Activated B cell treated with CpG ODN at 0.5 μM for 24 hours (primary cell): Measurements from ENCODE around the gene SERGEF. TPM values are rescaled to one million over a fixed set of nuclear protein-coding genes. Genes with fewer than 3 reads are reported as not detected.

Experiments
- ATAC-seq: fragments of 200-7000 bp; cut with Tn5 transposase; one replicate; pipeline ENCODE4 v1.10.0; 2021; ENCODE audit warnings: low read depth, mild to moderate bottlenecking, moderate library complexity
- CTCF ChIA-PET: fragments of 350-600 bp; sonication (Branson Sonifier 250); formaldehyde crosslinking; loops from one replicate; lab custom pipeline; 2021; ENCODE audit warnings: antibody characterized with exemption; lab: Charles Lee
- POLR2A ChIA-PET: fragments of 350-600 bp; sonication (Branson Sonifier 250); formaldehyde crosslinking; loops from one replicate; lab custom pipeline; 2021; ENCODE audit warnings: antibody characterized with exemption; lab: Charles Lee
- DNase-seq: peaks from one replicate; pipeline ENCODE4 v3.0.0; 2022
- H3K27ac Mint-ChIP-seq: one replicate; pipeline ENCODE4 v1.8.0; 2020; ENCODE audit warnings: mixed read lengths
- H3K27me3 Mint-ChIP-seq: one replicate; pipeline ENCODE4 v1.8.0; 2021; ENCODE audit warnings: mixed read lengths
- H3K36me3 Mint-ChIP-seq: one replicate; pipeline ENCODE4 v1.8.0; 2021; ENCODE audit warnings: low read depth, mixed read lengths
- H3K4me1 Mint-ChIP-seq: one replicate; pipeline ENCODE4 v1.8.0; 2021; ENCODE audit warnings: mixed read lengths
- H3K4me3 Mint-ChIP-seq: one replicate; pipeline ENCODE4 v1.8.0; 2020; ENCODE audit warnings: mild to moderate bottlenecking, mixed read lengths
- H3K9me3 Mint-ChIP-seq: one replicate; pipeline ENCODE4 v1.8.0; 2020; ENCODE audit warnings: mixed read lengths
- intact Hi-C: fragments of 100-400 bp; cut with micrococcal nuclease; formaldehyde crosslinking; loops from one replicate; pipeline ENCODE4 v1.15.1; 2024
- total RNA-seq: library from RNA; stranded (reverse); gene quantifications from 2 replicates; pipeline ENCODE4 v1.2.3, GENCODE V29; 2022
- TF ChIP-seq, protein P1 (sequence below): fragments of 200-600 bp; IDR thresholded peaks from one replicate; pipeline ENCODE4 v1.8.0; 2022; ENCODE audit warnings: antibody characterized with exemption, mild to moderate bottlenecking

SERGEF gene
- total RNA-seq, 1 donor from 2014 or later = 38.4 TPM

DNA sequence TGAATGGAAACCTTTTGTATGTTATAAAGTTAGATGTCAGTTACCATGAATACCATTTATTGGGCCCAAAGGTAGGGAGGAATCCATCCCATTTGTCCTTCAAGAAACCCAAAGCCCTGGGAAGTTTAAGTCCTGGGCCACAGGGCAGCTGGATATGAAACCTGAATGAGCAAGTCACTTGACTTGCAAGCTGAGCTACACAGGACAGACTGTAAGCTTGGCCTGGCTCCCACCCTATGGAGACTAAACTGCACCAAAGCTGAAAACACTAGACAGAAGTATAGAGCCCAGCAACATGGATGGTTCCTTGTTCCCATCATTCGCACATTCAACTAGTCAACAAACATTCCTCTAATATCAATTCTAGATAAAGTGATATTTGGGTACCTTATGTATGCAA, 207.0 kb downstream of the SERGEF start:
- CTCF ChIA-PET = no interaction called here
- Mint-ChIP-seq H3K27ac (no peak overlapping the region), H3K4me3 (no peak overlapping the region), H3K4me1 (no peaks in the 10 kb centered on the region), H3K36me3 (peaks cover 10% of the 10 kb centered on the region), H3K27me3 (no peaks in the 10 kb centered on the region), H3K9me3 (no peaks in the 10 kb centered on the region)
- DNase-seq = no peak
- intact Hi-C loops = no loop called here
- POLR2A ChIA-PET = no interaction called here
- no peak for ATAC-seq
- TF ChIP-seq, protein P1, sequence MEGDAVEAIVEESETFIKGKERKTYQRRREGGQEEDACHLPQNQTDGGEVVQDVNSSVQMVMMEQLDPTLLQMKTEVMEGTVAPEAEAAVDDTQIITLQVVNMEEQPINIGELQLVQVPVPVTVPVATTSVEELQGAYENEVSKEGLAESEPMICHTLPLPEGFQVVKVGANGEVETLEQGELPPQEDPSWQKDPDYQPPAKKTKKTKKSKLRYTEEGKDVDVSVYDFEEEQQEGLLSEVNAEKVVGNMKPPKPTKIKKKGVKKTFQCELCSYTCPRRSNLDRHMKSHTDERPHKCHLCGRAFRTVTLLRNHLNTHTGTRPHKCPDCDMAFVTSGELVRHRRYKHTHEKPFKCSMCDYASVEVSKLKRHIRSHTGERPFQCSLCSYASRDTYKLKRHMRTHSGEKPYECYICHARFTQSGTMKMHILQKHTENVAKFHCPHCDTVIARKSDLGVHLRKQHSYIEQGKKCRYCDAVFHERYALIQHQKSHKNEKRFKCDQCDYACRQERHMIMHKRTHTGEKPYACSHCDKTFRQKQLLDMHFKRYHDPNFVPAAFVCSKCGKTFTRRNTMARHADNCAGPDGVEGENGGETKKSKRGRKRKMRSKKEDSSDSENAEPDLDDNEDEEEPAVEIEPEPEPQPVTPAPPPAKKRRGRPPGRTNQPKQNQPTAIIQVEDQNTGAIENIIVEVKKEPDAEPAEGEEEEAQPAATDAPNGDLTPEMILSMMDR = no peak

DNA sequence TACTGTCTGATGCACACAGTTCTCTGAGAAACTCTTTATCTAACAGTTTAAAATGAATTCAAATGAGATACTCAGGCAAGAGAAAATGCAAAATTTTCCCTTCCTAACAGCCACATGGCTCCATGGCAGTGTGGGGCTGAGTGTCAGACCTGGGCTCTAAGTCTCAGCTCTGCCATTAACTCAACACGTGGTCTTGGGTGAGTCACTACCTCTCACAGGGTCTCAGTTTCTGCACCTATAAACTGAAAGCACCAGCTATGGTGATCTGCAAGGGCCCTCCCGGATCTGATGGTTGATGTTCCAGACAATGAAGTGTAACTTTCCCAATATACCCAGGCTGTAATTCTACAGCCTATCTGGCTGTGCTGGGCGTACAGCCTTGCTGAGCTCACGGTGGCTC, 207.8 kb downstream of the SERGEF start:
- Mint-ChIP-seq H3K4me1 (no peaks in the 10 kb centered on the region), H3K4me3 (no peak overlapping the region), H3K27ac (no peak overlapping the region), H3K9me3 (no peaks in the 10 kb centered on the region), H3K27me3 (no peaks in the 10 kb centered on the region), H3K36me3 (peaks cover 12% of the 10 kb centered on the region)
- no peak for ATAC-seq
- ChIA-PET CTCF (no interaction called here), POLR2A (no interaction called here)
- TF ChIP-seq, protein P1 = no peak
- DNase-seq = no peak
- intact Hi-C loops = no loop called here

DNA sequence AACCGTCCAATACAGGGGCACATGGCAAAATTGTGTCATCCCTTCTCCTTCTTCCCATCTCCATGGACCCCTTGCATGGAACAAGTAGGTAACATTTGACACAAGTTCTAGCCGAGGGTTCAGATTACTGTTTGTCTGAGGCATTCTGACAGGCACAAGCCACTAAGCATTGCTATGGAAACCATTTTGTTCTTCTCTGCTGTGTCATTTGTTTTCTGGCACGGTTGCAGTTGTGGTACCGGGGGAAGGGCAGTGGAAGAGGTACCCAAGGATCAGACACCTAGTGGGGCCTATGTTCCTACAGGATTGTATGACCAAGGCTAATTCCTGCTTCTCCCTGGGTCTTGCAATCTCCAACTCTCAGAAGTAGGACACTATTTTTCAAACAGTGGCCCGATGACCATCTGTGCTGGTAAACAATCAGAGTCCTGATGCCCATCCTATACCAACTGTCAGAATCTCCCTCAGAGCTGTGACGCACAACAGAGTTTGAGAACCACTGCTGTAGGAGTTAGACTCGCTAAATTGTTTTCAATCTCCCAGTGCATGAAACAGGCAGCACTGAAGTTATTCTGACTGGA, 209.0 kb downstream of the SERGEF start:
- ATAC-seq (no peak), DNase-seq (no peak)
- H3K36me3 Mint-ChIP-seq = peaks cover 14% of the 10 kb centered on the region
- ChIA-PET POLR2A (no interaction called here), CTCF (no interaction called here)
- H3K4me3 Mint-ChIP-seq = no peak overlapping the region
- no peaks in the 10 kb centered on the region for H3K4me1 Mint-ChIP-seq
- intact Hi-C loops = no loop called here
- H3K27ac Mint-ChIP-seq = no peak overlapping the region
- H3K9me3 Mint-ChIP-seq = no peaks in the 10 kb centered on the region
- TF ChIP-seq, protein P1 = no peak
- H3K27me3 Mint-ChIP-seq = no peaks in the 10 kb centered on the region

DNA sequence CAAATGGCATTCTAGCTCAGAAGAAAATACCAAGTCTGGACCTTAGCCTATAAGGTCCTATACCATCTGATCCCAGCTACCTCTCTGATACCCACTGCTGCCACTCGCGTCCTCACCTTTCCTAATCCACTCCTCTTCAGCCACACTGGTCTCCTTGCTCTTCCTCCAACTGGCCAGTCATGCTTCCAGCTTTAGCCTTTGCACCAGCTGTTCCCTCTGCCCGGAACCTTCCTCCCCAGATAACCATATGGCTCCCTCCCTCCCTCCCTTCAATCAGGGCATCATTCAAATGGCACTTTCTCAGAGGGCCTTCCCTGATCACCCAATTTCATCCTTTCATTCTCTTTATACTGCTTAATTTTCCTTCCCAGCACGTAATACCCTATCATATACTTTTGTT, 210.4 kb downstream of the SERGEF start:
- ATAC-seq (no peak), DNase-seq (no peak)
- no peak overlapping the region for H3K4me3 Mint-ChIP-seq
- H3K27ac Mint-ChIP-seq = no peak overlapping the region
- peaks cover 13% of the 10 kb centered on the region for H3K36me3 Mint-ChIP-seq
- POLR2A ChIA-PET = no interaction called here
- no peaks in the 10 kb centered on the region for H3K4me1 Mint-ChIP-seq
- intact Hi-C loops = no loop called here
- CTCF ChIA-PET = no interaction called here
- H3K27me3 Mint-ChIP-seq = no peaks in the 10 kb centered on the region
- TF ChIP-seq, protein P1 = no peak
- H3K9me3 Mint-ChIP-seq = no peaks in the 10 kb centered on the region

DNA sequence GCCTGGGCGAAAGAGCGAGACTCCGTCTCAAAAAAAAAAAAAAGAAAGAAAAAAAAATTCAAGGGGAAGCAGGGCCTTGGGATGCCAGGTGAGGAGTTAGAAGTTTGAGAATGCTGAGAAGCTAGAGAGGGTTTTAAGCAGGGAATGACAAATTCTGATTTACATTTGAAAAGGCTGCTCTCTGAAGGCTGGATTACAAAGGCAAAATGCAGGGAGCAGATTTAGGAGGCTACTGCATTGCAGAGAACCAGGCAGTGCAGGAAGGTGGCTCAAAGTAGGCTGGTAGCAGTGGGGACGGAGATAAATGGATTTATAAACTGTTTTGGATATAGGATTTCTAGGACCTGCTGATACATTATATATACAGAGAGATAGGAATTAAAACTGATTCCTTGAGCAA, 211.7 kb downstream of the SERGEF start:
- DNase-seq (no peak), ATAC-seq (no peak)
- intact Hi-C loops = no loop called here
- peaks cover 9% of the 10 kb centered on the region for H3K36me3 Mint-ChIP-seq
- no peaks in the 10 kb centered on the region for H3K9me3 Mint-ChIP-seq
- TF ChIP-seq, protein P1 = no peak
- no peaks in the 10 kb centered on the region for H3K4me1 Mint-ChIP-seq
- ChIA-PET CTCF (no interaction called here), POLR2A (no interaction called here)
- H3K27me3 Mint-ChIP-seq = no peaks in the 10 kb centered on the region
- no peak overlapping the region for H3K4me3 Mint-ChIP-seq
- H3K27ac Mint-ChIP-seq = no peak overlapping the region
